ENCODE measurements around the gene SPAG8.

GRCh38 chr9:35835766-35836165 is 23.7 kb upstream of the SPAG8 start:
- no peak for TF ChIP-seq CTCF (conservative IDR thresholded peaks at IDR 0.05; ENCODE audit: low read length)
- no peak for TF ChIP-seq EZH2phosphoT487 (IDR thresholded peaks at IDR 0.05; ENCODE audit: borderline replicate concordance, low read depth, low read length)
